GM13977 (cell line): ENCODE measurements around the gene ARPC3.
"Not testable (repeated sequence)": the region's sequence is repeated elsewhere in the genome, so short reads cannot be mapped to it uniquely, and the experiment has no call there.

Experiments used
- DNase-seq: peaks from one replicate; pipeline ENCODE4 v3.0.0; 2012; ENCODE audit warnings: low spot score
- in situ Hi-C: fragments of 300-500 bp; cut with MboI; formaldehyde crosslinking; loops from one replicate; pipeline ENCODE4 v1.12.0; 2022; ENCODE audit warnings: low sequenced_read_pairs, low pct_unique_long_range_greater_than_20kb, mixed read lengths, inconsistent platforms; ENCODE audit not compliant: unreplicated experiment
- TF ChIP-seq, protein P1 (sequence below): IDR thresholded peaks from 2 replicates; pipeline ENCODE4 v1.5.1; 2012; ENCODE audit warnings: mild to moderate bottlenecking, control low read depth; ENCODE audit not compliant: insufficient read depth; ENCODE audit errors: extremely low read depth, missing control alignments

ARPC3 gene

DNA sequence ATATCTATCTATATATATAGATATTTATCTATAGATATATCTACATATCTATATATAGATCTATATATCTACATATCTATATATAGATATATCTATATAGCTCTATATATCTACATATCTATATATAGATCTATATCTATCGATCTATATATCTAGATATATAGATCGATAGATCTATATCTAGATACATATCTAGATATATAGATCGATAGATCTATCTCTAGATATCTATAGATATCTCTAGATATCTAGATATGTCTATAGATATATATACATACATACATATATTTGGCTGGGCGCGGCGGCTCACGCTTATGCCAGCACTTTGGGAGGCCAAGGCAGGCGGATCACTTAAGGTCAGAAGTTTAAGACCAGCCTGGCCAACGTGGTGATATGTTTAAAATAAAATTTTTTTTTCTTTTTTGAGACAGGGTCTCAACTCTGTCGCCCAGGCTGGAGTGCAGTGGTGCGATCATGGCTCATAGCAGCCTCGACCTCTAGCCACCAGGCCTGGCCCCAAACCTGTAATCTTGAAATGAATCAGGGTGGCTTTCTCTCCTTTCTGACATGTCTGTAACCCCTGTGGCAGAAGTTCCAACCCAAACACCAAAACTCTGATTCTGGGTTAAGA is 18.1 kb downstream of the ARPC3 start:
- TF ChIP-seq, protein P1, sequence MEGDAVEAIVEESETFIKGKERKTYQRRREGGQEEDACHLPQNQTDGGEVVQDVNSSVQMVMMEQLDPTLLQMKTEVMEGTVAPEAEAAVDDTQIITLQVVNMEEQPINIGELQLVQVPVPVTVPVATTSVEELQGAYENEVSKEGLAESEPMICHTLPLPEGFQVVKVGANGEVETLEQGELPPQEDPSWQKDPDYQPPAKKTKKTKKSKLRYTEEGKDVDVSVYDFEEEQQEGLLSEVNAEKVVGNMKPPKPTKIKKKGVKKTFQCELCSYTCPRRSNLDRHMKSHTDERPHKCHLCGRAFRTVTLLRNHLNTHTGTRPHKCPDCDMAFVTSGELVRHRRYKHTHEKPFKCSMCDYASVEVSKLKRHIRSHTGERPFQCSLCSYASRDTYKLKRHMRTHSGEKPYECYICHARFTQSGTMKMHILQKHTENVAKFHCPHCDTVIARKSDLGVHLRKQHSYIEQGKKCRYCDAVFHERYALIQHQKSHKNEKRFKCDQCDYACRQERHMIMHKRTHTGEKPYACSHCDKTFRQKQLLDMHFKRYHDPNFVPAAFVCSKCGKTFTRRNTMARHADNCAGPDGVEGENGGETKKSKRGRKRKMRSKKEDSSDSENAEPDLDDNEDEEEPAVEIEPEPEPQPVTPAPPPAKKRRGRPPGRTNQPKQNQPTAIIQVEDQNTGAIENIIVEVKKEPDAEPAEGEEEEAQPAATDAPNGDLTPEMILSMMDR: no peak
- in situ Hi-C loops: no loop called here
- DNase-seq: no peak

DNA sequence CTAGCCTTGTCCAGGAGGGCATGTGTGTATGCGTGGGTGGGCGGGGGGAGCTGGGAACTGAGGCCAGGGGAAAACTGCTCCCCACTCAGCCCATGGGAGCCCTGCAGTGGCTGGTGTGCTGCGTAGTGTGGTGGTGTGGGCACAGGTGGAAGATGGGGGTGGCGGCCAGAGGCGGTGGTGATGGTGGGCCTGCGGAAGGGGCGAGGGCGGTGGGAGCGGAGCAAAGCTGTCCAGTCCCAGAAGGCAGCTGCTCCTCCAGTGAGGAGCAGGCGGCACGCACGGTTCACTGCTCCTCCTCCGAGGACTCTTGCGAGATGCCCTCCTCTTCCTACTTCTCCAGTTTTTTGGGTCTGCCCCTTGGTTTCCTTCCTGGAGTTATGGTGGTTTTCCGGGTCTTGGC is 20.5 kb downstream of the ARPC3 start:
- in situ Hi-C loops: loop anchor here (10.0 kb wide), 1 partner anchor 325 kb away; no protein-coding TSS in a partner anchor
- DNase-seq: not testable (repeated sequence)

DNA sequence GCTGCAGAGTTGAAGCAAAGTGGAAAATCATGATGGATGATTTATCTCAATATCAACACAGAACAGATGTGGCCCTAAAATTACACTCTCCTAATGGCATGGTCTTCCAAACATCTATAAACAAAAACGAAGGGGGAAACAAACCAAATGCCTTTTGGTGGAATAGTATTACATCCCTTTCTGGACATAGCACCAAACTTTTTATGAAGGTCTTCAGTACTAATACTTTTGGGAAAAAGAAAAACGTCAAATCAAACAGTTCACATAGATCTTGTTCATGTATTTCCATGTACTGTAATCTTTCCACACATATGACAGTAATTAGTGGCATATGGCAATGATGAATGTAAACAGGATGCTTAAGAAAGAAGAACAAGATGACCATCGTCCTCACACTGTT is 23.7 kb downstream of the ARPC3 start:
- in situ Hi-C loops: loop anchor here (10.0 kb wide), 1 partner anchor 322 kb away; no protein-coding TSS in a partner anchor

DNA sequence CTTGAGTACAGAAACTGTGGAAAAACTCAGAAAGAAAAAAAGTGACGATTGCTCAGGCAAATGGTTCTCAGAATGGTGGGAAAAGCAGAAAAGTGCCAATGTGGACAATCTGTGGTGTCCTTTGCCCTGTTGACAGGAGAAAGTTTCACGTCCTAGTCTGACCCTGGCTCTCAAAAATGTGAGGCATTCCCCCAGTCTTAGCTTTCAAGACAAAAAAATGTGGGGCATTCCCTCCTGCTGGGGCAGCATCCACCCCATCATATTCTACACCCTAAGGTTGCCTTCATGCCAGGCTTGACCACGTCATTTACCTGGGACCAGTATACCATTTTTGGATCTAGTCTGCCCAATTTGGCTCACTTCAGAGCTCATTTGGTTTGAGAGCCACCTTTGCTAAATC is 25.9 kb downstream of the ARPC3 start:
- DNase-seq: no peak
- in situ Hi-C loops: loop anchor here (10.0 kb wide), 1 partner anchor 319 kb away; no protein-coding TSS in a partner anchor
- TF ChIP-seq, protein P1: no peak

More for the DNA sequence above, 23.7 kb downstream of the ARPC3 start:
- TF ChIP-seq, protein P1: no peak
- no peak for DNase-seq

DNA sequence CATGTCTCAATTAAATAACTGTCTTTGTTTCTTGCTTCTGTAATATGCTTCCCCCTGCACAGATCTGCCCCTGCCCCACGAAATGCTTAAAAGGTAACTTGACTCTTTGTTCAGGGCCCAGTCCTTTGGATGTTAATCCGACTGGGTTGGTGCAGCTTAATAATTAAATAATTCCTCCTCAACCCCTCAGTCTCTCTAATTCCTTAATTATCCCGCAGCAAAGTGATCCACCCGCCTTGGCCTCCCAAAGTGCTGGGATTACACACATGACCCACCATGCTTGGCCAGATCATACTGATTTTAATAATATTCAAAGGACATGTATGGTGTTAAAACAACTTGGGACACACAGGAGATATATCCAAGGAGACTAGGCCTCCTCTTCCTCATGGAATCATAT is 28.4 kb downstream of the ARPC3 start:
- no peak for DNase-seq
- TF ChIP-seq, protein P1: no peak
- in situ Hi-C loops: loop anchor here (10.0 kb wide), 1 partner anchor 317 kb away; no protein-coding TSS in a partner anchor

DNA sequence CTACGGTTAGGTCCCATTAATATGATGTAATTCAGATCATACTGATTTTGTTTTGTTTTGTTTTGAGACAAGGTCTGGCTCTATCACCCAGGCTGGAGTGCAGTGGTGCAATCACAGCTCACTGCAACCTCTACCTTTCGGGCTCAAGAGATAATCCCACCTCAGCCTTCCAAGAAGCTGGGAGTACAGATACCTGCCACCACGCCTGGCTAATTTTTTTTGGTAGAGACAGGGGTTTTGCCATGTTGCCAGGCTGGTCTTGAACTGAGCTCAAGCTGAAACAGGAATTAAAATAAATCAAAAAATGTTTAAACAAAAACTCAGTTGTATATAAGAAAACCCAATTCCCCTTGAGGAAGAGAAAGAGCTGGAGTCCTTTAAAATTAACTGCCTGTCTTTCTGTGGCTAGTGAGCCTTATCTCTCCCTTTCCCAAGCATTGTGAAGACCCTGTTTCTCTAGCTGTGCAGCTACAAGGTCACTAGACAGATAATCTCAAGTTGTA is 28.9 kb downstream of the ARPC3 start:
- in situ Hi-C loops: loop anchor here (10.0 kb wide), 1 partner anchor 316 kb away; no protein-coding TSS in a partner anchor
- DNase-seq: no peak
- TF ChIP-seq, protein P1: no peak

DNA sequence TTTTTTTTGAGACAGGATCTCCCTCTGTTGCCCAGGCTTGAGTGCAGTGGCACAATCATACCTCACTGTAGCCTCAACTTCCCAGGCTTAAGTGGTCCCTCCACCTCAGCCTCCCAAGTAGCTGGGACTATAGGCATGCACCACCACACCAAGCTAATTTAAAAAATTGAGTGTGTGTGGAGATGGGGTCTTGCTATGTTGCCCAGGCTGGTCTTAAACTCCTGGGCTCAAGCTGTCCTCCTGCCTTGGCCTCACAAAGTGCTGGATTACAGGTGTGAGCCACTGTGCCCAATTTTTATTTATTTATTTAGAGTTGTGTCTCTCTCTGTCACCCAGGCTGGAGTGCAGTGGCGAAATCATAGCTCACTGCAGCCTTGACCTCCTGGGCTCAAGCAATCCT is 29.5 kb downstream of the ARPC3 start:
- in situ Hi-C loops: loop anchor here (10.0 kb wide), 1 partner anchor 316 kb away; no protein-coding TSS in a partner anchor
- DNase-seq: not testable (repeated sequence)

DNA sequence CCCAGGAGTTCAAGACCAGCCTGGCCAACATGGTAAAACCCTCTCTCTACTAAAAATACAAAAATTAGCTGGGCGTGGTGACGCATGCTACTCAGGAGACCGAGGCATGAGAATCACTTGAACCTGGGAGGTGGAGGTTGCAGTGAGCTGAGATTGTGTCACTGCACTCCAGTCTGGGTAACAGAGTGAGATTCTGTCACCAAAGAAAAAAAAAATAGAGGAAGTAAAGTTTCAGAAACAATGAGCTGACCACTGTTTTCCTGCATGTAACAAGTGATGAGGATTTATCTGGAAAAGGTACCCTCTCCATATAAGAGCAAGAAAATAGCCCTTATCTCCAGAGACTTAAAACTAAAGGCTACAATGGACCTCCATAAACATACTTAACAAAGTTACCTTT is 33.0 kb downstream of the ARPC3 start:
- DNase-seq, in situ Hi-C loops: not testable (repeated sequence)

DNA sequence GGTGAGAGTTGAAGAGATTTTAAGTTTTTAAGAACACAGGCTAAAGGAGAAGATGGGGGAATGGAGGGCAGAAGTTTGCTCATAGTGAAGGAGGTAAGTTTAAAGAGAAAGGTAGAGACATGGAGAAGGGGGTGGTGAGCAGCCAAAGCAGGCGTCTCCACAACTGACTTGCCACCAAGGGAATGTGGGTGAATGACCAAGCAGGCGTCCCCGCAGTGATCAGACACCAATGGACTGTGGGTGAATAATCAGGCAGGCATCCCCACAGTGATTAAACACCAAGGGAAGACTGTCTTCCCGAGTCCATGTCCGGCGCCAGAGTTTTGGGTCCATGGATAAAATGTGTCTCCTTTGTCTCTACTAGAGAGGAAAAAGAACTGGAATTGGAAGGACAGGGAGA is 40.1 kb downstream of the ARPC3 start:
- in situ Hi-C loops, DNase-seq: not testable (repeated sequence)

DNA sequence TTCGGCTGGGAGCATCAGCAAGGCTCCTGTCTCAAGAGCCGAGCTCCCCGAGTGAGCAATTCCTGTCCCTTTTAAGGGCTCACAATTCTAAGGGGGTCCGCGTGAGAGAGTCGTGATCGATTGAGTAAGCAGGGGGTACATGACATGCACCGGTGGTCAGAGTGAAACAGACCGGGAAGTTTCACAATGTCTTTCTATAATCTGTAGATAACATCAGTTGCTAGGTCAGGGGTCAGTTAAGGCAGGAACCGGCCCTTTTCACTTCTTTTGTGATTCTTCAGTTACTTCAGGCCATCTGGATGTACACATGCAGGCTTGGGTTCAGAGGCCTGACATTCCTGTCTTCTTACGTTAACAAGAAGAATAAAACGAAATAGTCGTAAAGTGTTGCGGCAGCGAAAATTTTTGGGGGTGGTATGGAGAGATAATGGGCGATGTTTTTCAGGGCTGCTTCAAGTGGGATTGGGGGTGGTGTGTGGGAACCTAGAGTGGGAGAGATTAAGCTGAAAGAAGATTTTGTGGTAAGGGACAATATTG is 44.9 kb downstream of the ARPC3 start:
- in situ Hi-C loops: not testable (repeated sequence)

More for the DNA sequence above, 44.9 kb downstream of the ARPC3 start:
- DNase-seq: not testable (repeated sequence)
